ENCODE results near the gene TMEM238L. TPM values are rescaled to one million over a fixed set of nuclear protein-coding genes. Genes with fewer than 3 reads are reported as not detected.

Gene TMEM238L
- total RNA-seq, 1 donor from 2014 or later: not detected

DNA sequence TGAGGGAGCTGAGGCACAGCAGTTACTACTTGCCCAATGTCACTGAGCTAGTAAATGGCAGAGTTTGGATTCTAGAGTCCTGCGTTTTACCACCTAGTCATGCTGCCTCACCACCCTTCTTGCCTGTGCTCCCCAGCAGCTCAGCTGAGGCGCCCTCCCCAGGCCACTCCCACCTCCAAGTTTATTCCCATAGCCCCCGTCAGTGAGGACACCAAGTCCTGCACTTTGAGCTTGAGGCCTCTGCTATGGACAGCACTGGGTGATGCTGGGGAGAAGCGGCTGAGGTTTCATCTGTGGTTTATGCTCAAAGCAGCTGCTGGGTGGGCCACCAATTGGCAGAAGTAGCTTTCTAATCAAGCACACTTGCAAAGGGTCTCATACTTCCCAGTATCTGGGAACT lies 36.7 kb downstream of the TMEM238L start:
- H3K4me1 Mint-ChIP-seq: peaks cover 15% of the 10 kb centered on the region
- Histone ChIP-seq H2AFZ (replicated peaks) (no peak overlapping the region), H3K9ac (no peak overlapping the region), H4K20me1 (ENCODE audit: low read depth) (no peaks in the 10 kb centered on the region), H3K79me2 (ENCODE audit: low read depth) (no peaks in the 10 kb centered on the region), H3F3A (ENCODE audit: low read depth) (peaks cover 2% of the 10 kb centered on the region), H3K4me2 (no peak overlapping the region), H3K36me3 (no peaks in the 10 kb centered on the region), H3K4me1 (no peaks in the 10 kb centered on the region), H3K4me3 (no peak overlapping the region), H3K27me3 (no peaks in the 10 kb centered on the region), H3K27ac (no peak overlapping the region), H3K9me3 (ENCODE audit: low read depth) (no peaks in the 10 kb centered on the region)
- H3K27me3 Mint-ChIP-seq (ENCODE audit: insufficient read depth, low read depth): peaks cover 17% of the 10 kb centered on the region
- no peak overlapping the region for H3K27ac Mint-ChIP-seq
- DNase-seq (ENCODE audit: low spot score): no peak
- H3K36me3 Mint-ChIP-seq: peaks cover 4% of the 10 kb centered on the region
- TF ChIP-seq EZH2 (IDR thresholded peaks at IDR 0.05): no peak
- TF ChIP-seq, protein P1, sequence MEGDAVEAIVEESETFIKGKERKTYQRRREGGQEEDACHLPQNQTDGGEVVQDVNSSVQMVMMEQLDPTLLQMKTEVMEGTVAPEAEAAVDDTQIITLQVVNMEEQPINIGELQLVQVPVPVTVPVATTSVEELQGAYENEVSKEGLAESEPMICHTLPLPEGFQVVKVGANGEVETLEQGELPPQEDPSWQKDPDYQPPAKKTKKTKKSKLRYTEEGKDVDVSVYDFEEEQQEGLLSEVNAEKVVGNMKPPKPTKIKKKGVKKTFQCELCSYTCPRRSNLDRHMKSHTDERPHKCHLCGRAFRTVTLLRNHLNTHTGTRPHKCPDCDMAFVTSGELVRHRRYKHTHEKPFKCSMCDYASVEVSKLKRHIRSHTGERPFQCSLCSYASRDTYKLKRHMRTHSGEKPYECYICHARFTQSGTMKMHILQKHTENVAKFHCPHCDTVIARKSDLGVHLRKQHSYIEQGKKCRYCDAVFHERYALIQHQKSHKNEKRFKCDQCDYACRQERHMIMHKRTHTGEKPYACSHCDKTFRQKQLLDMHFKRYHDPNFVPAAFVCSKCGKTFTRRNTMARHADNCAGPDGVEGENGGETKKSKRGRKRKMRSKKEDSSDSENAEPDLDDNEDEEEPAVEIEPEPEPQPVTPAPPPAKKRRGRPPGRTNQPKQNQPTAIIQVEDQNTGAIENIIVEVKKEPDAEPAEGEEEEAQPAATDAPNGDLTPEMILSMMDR (IDR thresholded peaks at IDR 0.05): no peak
- TF ChIP-seq EZH2phosphoT487 (IDR thresholded peaks at IDR 0.05): no peak
- H3K9me3 Mint-ChIP-seq: peaks cover 24% of the 10 kb centered on the region
- H3K4me3 Mint-ChIP-seq: no peak overlapping the region

GRCh38 chr17:10762037-10762436 lies 41.9 kb downstream of the TMEM238L start:
- peaks cover 9% of the 10 kb centered on the region for H3K4me1 ChIP-seq
- Mint-ChIP-seq H3K9me3 (peaks cover 5% of the 10 kb centered on the region), H3K27ac (no peak overlapping the region), H3K4me3 (no peak overlapping the region), H3K27me3 (ENCODE audit: insufficient read depth, low read depth) (peaks cover 12% of the 10 kb centered on the region), H3K4me1 (peaks cover 7% of the 10 kb centered on the region), H3K36me3 (peaks cover 4% of the 10 kb centered on the region)
- no peak overlapping the region for H2AFZ ChIP-seq (replicated peaks)
- H3K9ac ChIP-seq: no peak overlapping the region
- no peak overlapping the region for H3K4me3 ChIP-seq
- H3K79me2 ChIP-seq (ENCODE audit: low read depth): no peaks in the 10 kb centered on the region
- no peak for TF ChIP-seq EZH2phosphoT487 (IDR thresholded peaks at IDR 0.05)
- no peak for TF ChIP-seq EZH2 (IDR thresholded peaks at IDR 0.05)
- TF ChIP-seq, protein P1 (IDR thresholded peaks at IDR 0.05): no peak
- DNase-seq (ENCODE audit: low spot score): no peak
- no peaks in the 10 kb centered on the region for H3K27me3 ChIP-seq
- no peaks in the 10 kb centered on the region for H4K20me1 ChIP-seq (ENCODE audit: low read depth)
- no peaks in the 10 kb centered on the region for H3K9me3 ChIP-seq (ENCODE audit: low read depth)
- no peak overlapping the region for H3K27ac ChIP-seq
- no peak overlapping the region for H3K4me2 ChIP-seq
- no peaks in the 10 kb centered on the region for H3K36me3 ChIP-seq
- H3F3A ChIP-seq (ENCODE audit: low read depth): no peaks in the 10 kb centered on the region

- H3K27me3 Mint-ChIP-seq (ENCODE audit: insufficient read depth, low read depth): peaks cover 12% of the 10 kb centered on the region
- no peak for DNase-seq (ENCODE audit: low spot score)
- peaks cover 3% of the 10 kb centered on the region for H3K9me3 Mint-ChIP-seq
- no peak overlapping the region for H3K27ac Mint-ChIP-seq
- TF ChIP-seq EZH2phosphoT487 (IDR thresholded peaks at IDR 0.05): no peak
- TF ChIP-seq EZH2 (IDR thresholded peaks at IDR 0.05): no peak
- TF ChIP-seq, protein P1 (IDR thresholded peaks at IDR 0.05): no peak
- H3K4me3 Mint-ChIP-seq: no peak overlapping the region
- H3K9ac ChIP-seq: no peak overlapping the region
- no peaks in the 10 kb centered on the region for H3K36me3 ChIP-seq
- H3K9me3 ChIP-seq (ENCODE audit: low read depth): no peaks in the 10 kb centered on the region
- no peaks in the 10 kb centered on the region for H3K79me2 ChIP-seq (ENCODE audit: low read depth)
- no peak overlapping the region for H3K4me2 ChIP-seq
- peaks cover 4% of the 10 kb centered on the region for H3K36me3 Mint-ChIP-seq
- no peaks in the 10 kb centered on the region for H3F3A ChIP-seq (ENCODE audit: low read depth)
- H4K20me1 ChIP-seq (ENCODE audit: low read depth): no peaks in the 10 kb centered on the region
- H3K4me1 Mint-ChIP-seq: peaks cover 14% of the 10 kb centered on the region
- no peak overlapping the region for H3K4me3 ChIP-seq
- no peak overlapping the region for H3K27ac ChIP-seq
- no peaks in the 10 kb centered on the region for H3K27me3 ChIP-seq
- no peak overlapping the region for H2AFZ ChIP-seq (replicated peaks)
- peaks cover 11% of the 10 kb centered on the region for H3K4me1 ChIP-seq
Measured at GRCh38 chr17:10761281-10761680, 42.6 kb downstream of the TMEM238L start.

All from neural progenitor cell (in vitro differentiated cells).